H9 (cell line): ENCODE measurements around the gene ABHD16A. TPM values are rescaled to one million over a fixed set of nuclear protein-coding genes. Genes with fewer than 3 reads are reported as not detected.

Experiments used
- DNase-seq: peaks from one replicate; pipeline ENCODE4 v3.0.0-alpha.2; 2017
- H2AFZ ChIP-seq: one replicate; pipeline ENCODE4 v1.6.1; 2013; ENCODE audit warnings: mild to moderate bottlenecking, low read length, control low read depth, moderate library complexity
- H2AK5ac ChIP-seq: 2 replicates; pipeline ENCODE4 v1.6.1; 2013; ENCODE audit warnings: low read length, control low read depth, mixed read lengths; ENCODE audit not compliant: insufficient read length
- H2BK120ac ChIP-seq: one replicate; pipeline ENCODE4 v1.6.1; 2013; ENCODE audit warnings: low read depth, mild to moderate bottlenecking, low read length, control low read depth, inconsistent platforms; ENCODE audit not compliant: poor library complexity, severe bottlenecking
- H2BK12ac ChIP-seq: 2 replicates; pipeline ENCODE4 v1.6.1; 2013; ENCODE audit warnings: low read length, control low read depth, mixed read lengths, low read depth; ENCODE audit not compliant: insufficient read length
- H2BK15ac ChIP-seq: 2 replicates; pipeline ENCODE4 v1.6.1; 2013; ENCODE audit warnings: low read depth, low read length, control low read depth
- H2BK20ac ChIP-seq: one replicate; pipeline ENCODE4 v1.6.1; 2013; ENCODE audit warnings: low read depth, mild to moderate bottlenecking, low read length, control low read depth, inconsistent platforms; ENCODE audit not compliant: poor library complexity, severe bottlenecking
- H2BK5ac ChIP-seq: 2 replicates; pipeline ENCODE4 v1.6.1; 2013; ENCODE audit warnings: low read length, control low read depth, mixed read lengths; ENCODE audit not compliant: insufficient read length
- H3K14ac ChIP-seq: 2 replicates; pipeline ENCODE4 v1.6.1; 2013; ENCODE audit warnings: low read length, control low read depth; ENCODE audit not compliant: insufficient read depth
- H3K18ac ChIP-seq: 2 replicates; pipeline ENCODE4 v1.6.1; 2013; ENCODE audit warnings: low read depth, mild to moderate bottlenecking, mixed read lengths, low read length, control low read depth; ENCODE audit not compliant: insufficient read length
- H3K23ac ChIP-seq: 2 replicates; pipeline ENCODE4 v1.6.1; 2013; ENCODE audit warnings: low read length, control low read depth, mixed read lengths, low read depth; ENCODE audit not compliant: insufficient read length
- H3K23me2 ChIP-seq: 2 replicates; pipeline ENCODE4 v1.6.1; 2013; ENCODE audit warnings: low read depth, mild to moderate bottlenecking, mixed read lengths, low read length, control low read depth; ENCODE audit not compliant: insufficient read length, poor library complexity, severe bottlenecking
- H3K27ac ChIP-seq: 2 replicates; pipeline ENCODE4 v1.5.1; 2013; ENCODE audit warnings: low read length, control low read depth, mixed read lengths, low read depth; ENCODE audit not compliant: insufficient read length
- H3K27me3 ChIP-seq: 2 replicates; pipeline ENCODE4 v1.6.1; 2013; ENCODE audit warnings: low read length, control low read depth, inconsistent platforms; ENCODE audit not compliant: insufficient read depth
- H3K4ac ChIP-seq: 2 replicates; pipeline ENCODE4 v1.6.1; 2013; ENCODE audit warnings: low read depth, mild to moderate bottlenecking, control low read depth, inconsistent platforms, low read length, moderate library complexity
- H3K4me1 ChIP-seq: 2 replicates; pipeline ENCODE4 v1.6.1; 2013; ENCODE audit warnings: low read length, control low read depth, inconsistent platforms; ENCODE audit not compliant: insufficient read depth
- H3K4me2 ChIP-seq: 2 replicates; pipeline ENCODE4 v1.6.1; 2013; ENCODE audit warnings: low read length, control low read depth, mixed read lengths; ENCODE audit not compliant: insufficient read length, insufficient read depth
- H3K56ac ChIP-seq: 2 replicates; pipeline ENCODE4 v1.6.1; 2013; ENCODE audit warnings: low read depth, mild to moderate bottlenecking, mixed read lengths, low read length, control low read depth; ENCODE audit not compliant: insufficient read length
- H3K79me1 ChIP-seq: 2 replicates; pipeline ENCODE4 v1.6.1; 2013; ENCODE audit warnings: low read depth, mild to moderate bottlenecking, moderate library complexity, low read length, control low read depth, inconsistent platforms; ENCODE audit not compliant: insufficient read depth, poor library complexity, severe bottlenecking
- H3K79me2 ChIP-seq: 2 replicates; pipeline ENCODE4 v1.6.1; 2013; ENCODE audit warnings: low read length, control low read depth, inconsistent platforms; ENCODE audit not compliant: insufficient read depth
- H3K9ac ChIP-seq: 2 replicates; pipeline ENCODE4 v1.6.1; 2013; ENCODE audit warnings: low read length, control low read depth, mixed read lengths; ENCODE audit not compliant: insufficient read length; ENCODE audit errors: extremely low read depth
- H3K9me3 ChIP-seq: one replicate; pipeline ENCODE4 v1.6.1; 2013; ENCODE audit warnings: low read depth, low read length, inconsistent platforms; ENCODE audit not compliant: control insufficient read depth
- H3T11ph ChIP-seq: one replicate; pipeline ENCODE4 v1.6.1; 2013; ENCODE audit warnings: mild to moderate bottlenecking, low read length, control low read depth, inconsistent platforms
- H4K20me1 ChIP-seq: one replicate; pipeline ENCODE4 v1.6.1; 2013; ENCODE audit not compliant: control insufficient read depth, insufficient read length, insufficient read depth
- H4K5ac ChIP-seq: 2 replicates; pipeline ENCODE4 v1.6.1; 2013; ENCODE audit warnings: low read depth, mild to moderate bottlenecking, mixed read lengths, low read length, control low read depth; ENCODE audit not compliant: insufficient read length
- H4K8ac ChIP-seq: replicated peaks from 2 replicates; pipeline ENCODE4 v1.6.1; 2013; ENCODE audit warnings: low read length, control low read depth, mixed read lengths, low read depth; ENCODE audit not compliant: insufficient read length
- H4K91ac ChIP-seq: 2 replicates; pipeline ENCODE4 v1.6.1; 2013; ENCODE audit warnings: low read depth, mild to moderate bottlenecking, moderate library complexity, mixed read lengths, low read length, control low read depth; ENCODE audit not compliant: insufficient read length
- H3K27ac Mint-ChIP-seq, 3 experiments: 2 replicates in 2 of 3; 3 replicates in 1 of 3; pipeline ENCODE4 v1.8.0; 2020 to 2021; ENCODE audit warnings: mixed read lengths in 3 of 3, mild to moderate bottlenecking in 1 of 3, moderate library complexity in 1 of 3
- H3K27me3 Mint-ChIP-seq: 2 replicates; pipeline ENCODE4 v1.8.0; 2021; ENCODE audit warnings: low read depth, mild to moderate bottlenecking, moderate library complexity, mixed read lengths
- H3K36me3 Mint-ChIP-seq, 3 experiments: 2 replicates in 2 of 3; 3 replicates in 1 of 3; pipeline ENCODE4 v1.8.0; 2020 to 2021; ENCODE audit warnings: low read depth in 3 of 3, mixed read lengths in 3 of 3; ENCODE audit not compliant: insufficient read depth in 1 of 3
- H3K4me1 Mint-ChIP-seq, 2 experiments: 2 replicates each; pipeline ENCODE4 v1.8.0; 2020; ENCODE audit warnings: mixed read lengths in 2 of 2
- H3K4me3 Mint-ChIP-seq, 2 experiments: 2 replicates in 1 of 2; 3 replicates in 1 of 2; pipeline ENCODE4 v1.8.0; 2020 to 2021; ENCODE audit warnings: mild to moderate bottlenecking in 2 of 2, mixed read lengths in 2 of 2, moderate library complexity in 1 of 2
- H3K9me3 Mint-ChIP-seq, 2 experiments: 2 replicates in 1 of 2; 3 replicates in 1 of 2; pipeline ENCODE4 v1.8.0; 2020; ENCODE audit warnings: mild to moderate bottlenecking in 2 of 2, mixed read lengths in 2 of 2, moderate library complexity in 1 of 2
- WGBS: extraction: QIAGEN DNeasy Blood & Tissue Kit; methylation state at CpG from one replicate; pipeline ENCODE4 v1.1.7; 2013; ENCODE audit warnings: missing lambda C conversion rate, low lambda C conversion rate, mixed read lengths; ENCODE audit not compliant: insufficient read length; ENCODE audit errors: extremely low coverage; 5-methylcytosine and 5-hydroxymethylcytosine counted together
- total RNA-seq: library from RNA; stranded (reverse); gene quantifications from 2 replicates; pipeline ENCODE4 v1.2.1, GENCODE V29; 2021
- TF ChIP-seq, protein P1 (sequence below): fragments of 200-600 bp; sonication (generic); conservative IDR thresholded peaks from 3 replicates; pipeline ENCODE4 v1.8.0; 2021; ENCODE audit warnings: antibody characterized with exemption, mild to moderate bottlenecking

The ABHD16A gene
- total RNA-seq, 1 experiment from 2014 or later = 34.4 TPM

DNA sequence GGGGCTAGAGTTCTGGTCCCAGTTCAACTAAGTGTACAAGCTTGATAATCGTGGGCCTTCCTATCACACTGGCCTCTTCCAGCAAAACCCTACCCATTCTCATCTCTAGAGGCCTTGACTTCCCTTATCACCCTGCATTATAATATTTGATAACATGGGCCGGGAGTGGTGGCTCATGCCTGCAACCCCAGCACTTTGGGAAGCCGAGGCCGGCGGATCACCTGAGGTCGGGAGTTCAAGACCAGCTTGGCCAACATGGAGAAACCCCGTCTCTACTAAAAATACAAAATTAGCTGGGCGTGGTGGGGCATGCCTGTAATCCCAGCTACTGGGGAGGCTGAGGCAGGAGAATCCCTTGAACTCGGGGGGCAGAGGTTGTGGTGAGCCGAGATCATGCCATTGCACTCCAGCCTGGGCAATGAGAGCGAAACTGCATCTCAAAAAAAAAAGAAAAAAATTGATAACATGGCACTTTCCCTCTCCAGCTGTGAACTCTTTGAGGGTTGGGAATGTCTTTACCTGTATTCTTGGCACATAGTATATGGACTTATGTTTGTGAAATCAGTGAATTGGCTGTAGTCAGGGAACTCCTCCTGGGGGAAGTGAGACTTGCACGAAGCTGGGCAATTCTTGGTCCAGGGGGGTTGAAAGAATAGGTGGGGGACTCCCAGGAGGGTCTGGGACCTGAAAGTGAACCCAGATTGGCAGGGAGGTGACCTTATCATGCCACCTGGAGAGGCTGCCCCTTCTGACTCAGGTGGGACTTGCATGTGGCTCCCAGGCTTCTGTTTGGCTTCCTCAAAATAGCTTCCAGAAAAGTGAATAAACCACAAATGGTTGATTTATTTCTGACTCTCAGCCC is 41.6 kb downstream of the ABHD16A start:
- no peak overlapping the region for H3T11ph ChIP-seq
- H2BK12ac ChIP-seq = no peak overlapping the region
- H2BK20ac ChIP-seq = no peak overlapping the region
- H3K4me2 ChIP-seq = peak overlapping the region; percentile 73
- no peak overlapping the region for H2BK5ac ChIP-seq
- no CpG with 5 or more reads among the region's 12 CpGs for WGBS
- H3K79me1 ChIP-seq = peaks cover 15% of the 10 kb centered on the region
- H3K79me2 ChIP-seq = peaks cover 7% of the 10 kb centered on the region; the same call in 1 of the 2 replicates
- H3K18ac ChIP-seq = no peak overlapping the region
- no peaks in the 10 kb centered on the region; the same call in 1 of the 2 replicates for H3K27me3 Mint-ChIP-seq
- no peak for DNase-seq
- H3K56ac ChIP-seq = no peak overlapping the region
- H3K27me3 ChIP-seq = no peaks in the 10 kb centered on the region
- H3K4me1 Mint-ChIP-seq = peaks cover 38 to 47% of the 10 kb centered on the region in 2 experiments
- no peak overlapping the region for H2AFZ ChIP-seq
- H4K5ac ChIP-seq = no peak overlapping the region
- H3K4ac ChIP-seq = no peak overlapping the region
- no peak overlapping the region for H2BK120ac ChIP-seq
- no peak overlapping the region for H3K23ac ChIP-seq
- no peak overlapping the region for H4K91ac ChIP-seq
- H3K27ac Mint-ChIP-seq = peak overlapping the region; percentile 85 to 95 (median 93)
- H3K4me1 ChIP-seq = no peaks in the 10 kb centered on the region
- no peak overlapping the region for H4K8ac ChIP-seq
- TF ChIP-seq, protein P1, sequence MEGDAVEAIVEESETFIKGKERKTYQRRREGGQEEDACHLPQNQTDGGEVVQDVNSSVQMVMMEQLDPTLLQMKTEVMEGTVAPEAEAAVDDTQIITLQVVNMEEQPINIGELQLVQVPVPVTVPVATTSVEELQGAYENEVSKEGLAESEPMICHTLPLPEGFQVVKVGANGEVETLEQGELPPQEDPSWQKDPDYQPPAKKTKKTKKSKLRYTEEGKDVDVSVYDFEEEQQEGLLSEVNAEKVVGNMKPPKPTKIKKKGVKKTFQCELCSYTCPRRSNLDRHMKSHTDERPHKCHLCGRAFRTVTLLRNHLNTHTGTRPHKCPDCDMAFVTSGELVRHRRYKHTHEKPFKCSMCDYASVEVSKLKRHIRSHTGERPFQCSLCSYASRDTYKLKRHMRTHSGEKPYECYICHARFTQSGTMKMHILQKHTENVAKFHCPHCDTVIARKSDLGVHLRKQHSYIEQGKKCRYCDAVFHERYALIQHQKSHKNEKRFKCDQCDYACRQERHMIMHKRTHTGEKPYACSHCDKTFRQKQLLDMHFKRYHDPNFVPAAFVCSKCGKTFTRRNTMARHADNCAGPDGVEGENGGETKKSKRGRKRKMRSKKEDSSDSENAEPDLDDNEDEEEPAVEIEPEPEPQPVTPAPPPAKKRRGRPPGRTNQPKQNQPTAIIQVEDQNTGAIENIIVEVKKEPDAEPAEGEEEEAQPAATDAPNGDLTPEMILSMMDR = no peak
- no peaks in the 10 kb centered on the region for H3K9me3 ChIP-seq
- H3K9ac ChIP-seq = peak overlapping the region; percentile 58
- no peak overlapping the region for H2BK15ac ChIP-seq
- no peaks in the 10 kb centered on the region for H4K20me1 ChIP-seq
- H3K36me3 Mint-ChIP-seq = peaks cover 29 to 52% (median 43%) of the 10 kb centered on the region in 3 experiments
- no peak overlapping the region for H3K27ac ChIP-seq
- H3K23me2 ChIP-seq = peaks cover 24% of the 10 kb centered on the region
- H3K14ac ChIP-seq = no peak overlapping the region
- H3K9me3 Mint-ChIP-seq = no peaks in the 10 kb centered on the region
- peak overlapping the region; percentile 87 to 92 for H3K4me3 Mint-ChIP-seq
- no peak overlapping the region for H2AK5ac ChIP-seq
